ENCODE measurements around the gene AP2A1. TPM values are rescaled to one million over a fixed set of nuclear protein-coding genes. Genes with fewer than 3 reads are reported as not detected.

The AP2A1 gene
- total RNA-seq, 1 donor from 2014 or later: 32.9 TPM

- Histone ChIP-seq H3K36me3 (ENCODE audit: control insufficient read depth in 3 of 3, insufficient read depth in 3 of 3, low read length in 3 of 3) (peaks cover 42 to 53% (median 53%) of the 10 kb centered on the region in 3 donors), H3K27ac (ENCODE audit: low read depth, low read length) (no peak overlapping the region), H3K9ac (ENCODE audit: low read depth in 1 of 3, low read length in 3 of 3) (no peak overlapping the region), H3K4me1 (ENCODE audit: control insufficient read depth in 3 of 3, insufficient read depth in 3 of 3, low read length in 3 of 3) (no peaks in the 10 kb centered on the region), H3K4me3 (ENCODE audit: low read length in 3 of 3) (no peak overlapping the region), H3K27me3 (ENCODE audit: control insufficient read depth in 3 of 3, insufficient read depth in 3 of 3, low read length in 3 of 3) (no peaks in the 10 kb centered on the region), H3K9me3 (ENCODE audit: control insufficient read depth in 3 of 3, low read length in 3 of 3) (no peaks in the 10 kb centered on the region)
Measured at GRCh38 chr19:49791776-49792445, 25.1 kb downstream of the AP2A1 start.

GRCh38 chr19:49792829-49793560 lies 26.2 kb downstream of the AP2A1 start:
- Histone ChIP-seq H3K4me3 (ENCODE audit: low read length in 3 of 3) (no peak overlapping the region), H3K27ac (ENCODE audit: low read depth, low read length) (no peak overlapping the region), H3K27me3 (ENCODE audit: control insufficient read depth in 3 of 3, insufficient read depth in 3 of 3, low read length in 3 of 3) (no peaks in the 10 kb centered on the region), H3K36me3 (ENCODE audit: control insufficient read depth in 3 of 3, insufficient read depth in 3 of 3, low read length in 3 of 3) (peaks cover 45 to 54% (median 53%) of the 10 kb centered on the region in 3 donors), H3K9me3 (ENCODE audit: control insufficient read depth in 3 of 3, low read length in 3 of 3) (no peaks in the 10 kb centered on the region), H3K9ac (ENCODE audit: low read depth in 1 of 3, low read length in 3 of 3) (no peak overlapping the region), H3K4me1 (ENCODE audit: control insufficient read depth in 3 of 3, insufficient read depth in 3 of 3, low read length in 3 of 3) (no peaks in the 10 kb centered on the region)

- H3K36me3 ChIP-seq (ENCODE audit: control insufficient read depth in 3 of 3, insufficient read depth in 3 of 3, low read length in 3 of 3): peaks cover 45 to 56% (median 53%) of the 10 kb centered on the region in 3 donors
- H3K9me3 ChIP-seq (ENCODE audit: control insufficient read depth in 3 of 3, low read length in 3 of 3): no peaks in the 10 kb centered on the region
- no peak overlapping the region for H3K27ac ChIP-seq (ENCODE audit: low read depth, low read length)
Measured at GRCh38 chr19:49793561-49793840, 26.7 kb downstream of the AP2A1 start.

GRCh38 chr19:49795615-49796014 lies 28.8 kb downstream of the AP2A1 start:
- Histone ChIP-seq H3K27me3 (ENCODE audit: control insufficient read depth in 3 of 3, insufficient read depth in 3 of 3, low read length in 3 of 3) (no peaks in the 10 kb centered on the region), H3K4me3 (ENCODE audit: low read length in 3 of 3) (no peak overlapping the region), H3K9me3 (ENCODE audit: control insufficient read depth in 3 of 3, low read length in 3 of 3) (no peaks in the 10 kb centered on the region), H3K9ac (ENCODE audit: low read depth in 1 of 3, low read length in 3 of 3) (no peak overlapping the region), H3K36me3 (ENCODE audit: control insufficient read depth in 3 of 3, insufficient read depth in 3 of 3, low read length in 3 of 3) (peaks cover 57 to 66% (median 65%) of the 10 kb centered on the region in 3 donors), H3K4me1 (ENCODE audit: control insufficient read depth in 3 of 3, insufficient read depth in 3 of 3, low read length in 3 of 3) (no peaks in the 10 kb centered on the region), H3K27ac (ENCODE audit: low read depth, low read length) (no peak overlapping the region)

More at GRCh38 chr19:49793561-49793840, 26.7 kb downstream of the AP2A1 start:
- H3K27me3 ChIP-seq (ENCODE audit: control insufficient read depth in 3 of 3, insufficient read depth in 3 of 3, low read length in 3 of 3): no peaks in the 10 kb centered on the region
- H3K4me1 ChIP-seq (ENCODE audit: control insufficient read depth in 3 of 3, insufficient read depth in 3 of 3, low read length in 3 of 3): no peaks in the 10 kb centered on the region
- no peak overlapping the region for H3K4me3 ChIP-seq (ENCODE audit: low read length in 3 of 3)
- H3K9ac ChIP-seq (ENCODE audit: low read depth in 1 of 3, low read length in 3 of 3): no peak overlapping the region

- Histone ChIP-seq H3K4me1 (ENCODE audit: control insufficient read depth in 3 of 3, insufficient read depth in 3 of 3, low read length in 3 of 3) (peaks cover 7 to 8% (median 7%) of the 10 kb centered on the region in 3 donors), H3K36me3 (ENCODE audit: control insufficient read depth in 3 of 3, insufficient read depth in 3 of 3, low read length in 3 of 3) (peaks cover 51 to 66% (median 61%) of the 10 kb centered on the region in 3 donors), H3K9me3 (ENCODE audit: control insufficient read depth in 3 of 3, low read length in 3 of 3) (no peaks in the 10 kb centered on the region), H3K4me3 (ENCODE audit: low read length in 3 of 3) (no peak overlapping the region), H3K9ac (ENCODE audit: low read depth in 1 of 3, low read length in 3 of 3) (no peak overlapping the region), H3K27me3 (ENCODE audit: control insufficient read depth in 3 of 3, insufficient read depth in 3 of 3, low read length in 3 of 3) (no peaks in the 10 kb centered on the region), H3K27ac (ENCODE audit: low read depth, low read length) (no peak overlapping the region)
Measured at GRCh38 chr19:49798574-49798973, 31.8 kb downstream of the AP2A1 start.

- Histone ChIP-seq H3K4me1 (ENCODE audit: control insufficient read depth in 3 of 3, insufficient read depth in 3 of 3, low read length in 3 of 3) (peaks cover 7 to 8% (median 7%) of the 10 kb centered on the region in 3 donors), H3K27me3 (ENCODE audit: control insufficient read depth in 3 of 3, insufficient read depth in 3 of 3, low read length in 3 of 3) (no peaks in the 10 kb centered on the region), H3K36me3 (ENCODE audit: control insufficient read depth in 3 of 3, insufficient read depth in 3 of 3, low read length in 3 of 3) (peaks cover 52 to 63% (median 61%) of the 10 kb centered on the region in 3 donors), H3K9me3 (ENCODE audit: control insufficient read depth in 3 of 3, low read length in 3 of 3) (no peaks in the 10 kb centered on the region), H3K27ac (ENCODE audit: low read depth, low read length) (no peak overlapping the region), H3K4me3 (ENCODE audit: low read length in 3 of 3) (no peak overlapping the region), H3K9ac (ENCODE audit: low read depth in 1 of 3, low read length in 3 of 3) (no peak overlapping the region)
Measured at GRCh38 chr19:49799271-49799797, 32.5 kb downstream of the AP2A1 start.

- Histone ChIP-seq H3K9ac (ENCODE audit: low read depth in 1 of 3, low read length in 3 of 3) (no peak overlapping the region), H3K9me3 (ENCODE audit: control insufficient read depth in 3 of 3, low read length in 3 of 3) (no peaks in the 10 kb centered on the region), H3K4me1 (ENCODE audit: control insufficient read depth in 3 of 3, insufficient read depth in 3 of 3, low read length in 3 of 3) (peaks cover 7 to 8% (median 7%) of the 10 kb centered on the region in 3 donors), H3K36me3 (ENCODE audit: control insufficient read depth in 3 of 3, insufficient read depth in 3 of 3, low read length in 3 of 3) (peaks cover 53 to 59% (median 57%) of the 10 kb centered on the region in 3 donors), H3K4me3 (ENCODE audit: low read length in 3 of 3) (no peak overlapping the region), H3K27me3 (ENCODE audit: control insufficient read depth in 3 of 3, insufficient read depth in 3 of 3, low read length in 3 of 3) (no peaks in the 10 kb centered on the region), H3K27ac (ENCODE audit: low read depth, low read length) (no peak overlapping the region)
Measured at GRCh38 chr19:49799798-49800376, 33.1 kb downstream of the AP2A1 start.

GRCh38 chr19:49800771-49801170 lies 34.0 kb downstream of the AP2A1 start:
- no peaks in the 10 kb centered on the region for H3K9me3 ChIP-seq (ENCODE audit: control insufficient read depth in 3 of 3, low read length in 3 of 3)
- H3K4me3 ChIP-seq (ENCODE audit: low read length in 3 of 3): no peak overlapping the region
- H3K9ac ChIP-seq (ENCODE audit: low read depth in 1 of 3, low read length in 3 of 3): no peak overlapping the region
- H3K4me1 ChIP-seq (ENCODE audit: control insufficient read depth in 3 of 3, insufficient read depth in 3 of 3, low read length in 3 of 3): peaks cover 7 to 8% (median 7%) of the 10 kb centered on the region in 3 donors
- peaks cover 44 to 54% (median 49%) of the 10 kb centered on the region in 3 donors for H3K36me3 ChIP-seq (ENCODE audit: control insufficient read depth in 3 of 3, insufficient read depth in 3 of 3, low read length in 3 of 3)
- no peak overlapping the region for H3K27ac ChIP-seq (ENCODE audit: low read depth, low read length)
- H3K27me3 ChIP-seq (ENCODE audit: control insufficient read depth in 3 of 3, insufficient read depth in 3 of 3, low read length in 3 of 3): no peaks in the 10 kb centered on the region

GRCh38 chr19:49801401-49801888 lies 34.6 kb downstream of the AP2A1 start:
- Histone ChIP-seq H3K4me1 (ENCODE audit: control insufficient read depth in 3 of 3, insufficient read depth in 3 of 3, low read length in 3 of 3) (peaks cover 7 to 8% (median 7%) of the 10 kb centered on the region in 3 donors), H3K9me3 (ENCODE audit: control insufficient read depth in 3 of 3, low read length in 3 of 3) (no peaks in the 10 kb centered on the region), H3K9ac (ENCODE audit: low read depth in 1 of 3, low read length in 3 of 3) (peak overlapping the region in 1 of 3 donors; percentile 75), H3K4me3 (ENCODE audit: low read length in 3 of 3) (peak overlapping the region in 2 of 3 donors; percentile 30 to 77), H3K36me3 (ENCODE audit: control insufficient read depth in 3 of 3, insufficient read depth in 3 of 3, low read length in 3 of 3) (peaks cover 38 to 53% (median 42%) of the 10 kb centered on the region in 3 donors), H3K27ac (ENCODE audit: low read depth, low read length) (no peak overlapping the region), H3K27me3 (ENCODE audit: control insufficient read depth in 3 of 3, insufficient read depth in 3 of 3, low read length in 3 of 3) (no peaks in the 10 kb centered on the region)
